ENCODE results near the gene NHS. TPM values are rescaled to one million over a fixed set of nuclear protein-coding genes. Genes with fewer than 3 reads are reported as not detected.

The NHS gene
- total and polyA plus RNA-seq, 2 of the 4 experiments (the other 2 are of a cell fraction), result 0.36 to 0.90 TPM

GRCh38 chrX:17485391-17485790 is 110.4 kb downstream of the NHS start:
- BruUV-seq (replicated peaks), result no TSS peak
- Histone ChIP-seq H2BK20ac (ENCODE audit: low read depth, low read length) (no peak overlapping the region), H3K79me1 (ENCODE audit: low read depth in 1 of 2, low read length in 2 of 2) (no peaks in the 10 kb centered on the region; a peak in 1 of 4 replicates), H2AK9ac (replicated peaks; ENCODE audit: low read depth, low read length, poor library complexity) (no peak overlapping the region), H4K91ac (ENCODE audit: insufficient read depth, low read depth, low read length) (no peak overlapping the region), H2BK120ac (ENCODE audit: low read depth, low read length) (no peak overlapping the region), H3K23ac (ENCODE audit: low read depth, low read length) (no peak overlapping the region), H3K18ac (ENCODE audit: low read depth, low read length) (no peak overlapping the region), H2AK5ac (ENCODE audit: low read depth, low read length) (no peak overlapping the region), H3K4ac (ENCODE audit: low read depth, low read length) (no peak overlapping the region), H3K56ac (ENCODE audit: extremely low read depth, insufficient read depth, low read length) (no peak overlapping the region), H2BK15ac (ENCODE audit: low read depth, low read length) (no peak overlapping the region), H3K36me3 (ENCODE audit: control insufficient read depth, insufficient read depth, low read length) (no peaks in the 10 kb centered on the region), H3K14ac (replicated peaks; ENCODE audit: low read depth, low read length) (no peak overlapping the region), H4K5ac (ENCODE audit: low read depth, low read length) (no peak overlapping the region), H3K9me3 (ENCODE audit: control insufficient read depth, insufficient read depth, low read length) (no peaks in the 10 kb centered on the region), H3K4me2 (ENCODE audit: low read depth, low read length) (no peak overlapping the region), H2AFZ (replicated peaks; ENCODE audit: low read length, poor library complexity) (no peak overlapping the region), H3K9ac (ENCODE audit: low read depth, low read length) (no peak overlapping the region), H3K9me1 (ENCODE audit: insufficient read depth, low read length) (0 out of 2 replicates have a peak, but pooled peaks cover 2% of the 10 kb centered on the region), H3K27ac (ENCODE audit: insufficient read depth, low read length) (no peak overlapping the region), H3K4me1 (ENCODE audit: control insufficient read depth, insufficient read depth, low read length) (no peaks in the 10 kb centered on the region), H3K27me3 (ENCODE audit: control insufficient read depth, insufficient read depth, low read length) (peaks cover 5% of the 10 kb centered on the region; the same call in 1 of the 2 replicates), H4K20me1 (ENCODE audit: insufficient read depth, low read length) (no peaks in the 10 kb centered on the region), H3K4me3 (ENCODE audit: insufficient read depth, low read depth, low read length) (no peak overlapping the region), H4K8ac (ENCODE audit: low read depth in 2 of 2, low read length in 2 of 2) (no peak overlapping the region), H2BK5ac (ENCODE audit: low read depth, low read length, poor library complexity, severe bottlenecking) (no peak overlapping the region)
- intact Hi-C loops (cut with micrococcal nuclease), result no loop called here
- WGBS, 2 experiments (ENCODE audit: extremely low coverage in 2 of 2, insufficient read length in 1 of 2), result no CpG with 5 or more reads among the region's 5 CpGs
- dilution Hi-C loops (cut with HindIII; ENCODE audit: low sequenced_read_pairs, unreplicated experiment), result no loop called here
- DNase-seq, result no peak
- CTCF ChIA-PET, result no interaction called here
- ATAC-seq (ENCODE audit: low read depth), result no peak
- TF ChIP-seq RAD21 (IDR thresholded peaks at IDR 0.05; ENCODE audit: low read length) (no peak), POLR2A (IDR thresholded peaks at IDR 0.05; ENCODE audit: low read depth, low read length) (no peak), FOS (IDR thresholded peaks at IDR 0.05; ENCODE audit: low read depth, low read length) (no peak), BHLHE40 (IDR thresholded peaks at IDR 0.05; ENCODE audit: low read depth, low read length) (no peak), ELK1 (IDR thresholded peaks at IDR 0.05; ENCODE audit: borderline replicate concordance, low read depth, low read length) (no peak), MAFK (IDR thresholded peaks at IDR 0.05; ENCODE audit: low read depth, low read length) (no peak), MAZ (IDR thresholded peaks at IDR 0.05; ENCODE audit: borderline replicate concordance, low read depth, low read length) (no peak), CEBPB (IDR thresholded peaks at IDR 0.05; ENCODE audit: low read depth, low read length) (no peak), SMC3 (IDR thresholded peaks at IDR 0.05; ENCODE audit: low read depth, low read length) (no peak), USF2 (IDR thresholded peaks at IDR 0.05; ENCODE audit: low read depth, low read length) (no peak), CHD1 (IDR thresholded peaks at IDR 0.05; ENCODE audit: low read depth, low read length) (no peak), CTCF (conservative IDR thresholded peaks at IDR 0.05; ENCODE audit: low read depth, low read length) (no peak), RCOR1 (IDR thresholded peaks at IDR 0.05; ENCODE audit: insufficient replicate concordance, low read length) (no peak), NFE2L2 (IDR thresholded peaks at IDR 0.05; ENCODE audit: low read depth, low read length) (no peak), RFX5 (IDR thresholded peaks at IDR 0.05; ENCODE audit: low read depth, low read length) (no peak)
- in situ Hi-C loops (cut with MboI; ENCODE audit: low sequenced_read_pairs), result no loop called here
- POLR2A ChIA-PET (ENCODE audit: unreplicated experiment), result no interaction called here
